Stomach smooth muscle (tissue), 2 donors: ENCODE results near the gene SFXN5.

ENCODE experiments used
- H3K27ac ChIP-seq: one replicate; pipeline ENCODE4 v1.7.0; 2013; ENCODE audit warnings: mild to moderate bottlenecking, low read length, inconsistent platforms
- H3K27me3 ChIP-seq, 2 donors: one replicate each; pipeline ENCODE4 v1.7.0; 2013; ENCODE audit warnings: low read length in 2 of 2; ENCODE audit not compliant: insufficient read depth in 2 of 2, control insufficient read depth in 1 of 2
- H3K36me3 ChIP-seq, 2 donors: one replicate each; pipeline ENCODE4 v1.7.0; 2013; ENCODE audit warnings: low read length in 2 of 2; ENCODE audit not compliant: control insufficient read depth in 2 of 2, insufficient read depth in 2 of 2
- H3K4me1 ChIP-seq: one replicate; pipeline ENCODE4 v1.7.0; 2013; ENCODE audit warnings: low read length; ENCODE audit not compliant: control insufficient read depth, insufficient read depth
- H3K4me3 ChIP-seq, 2 donors: one replicate each; pipeline ENCODE4 v1.7.0; 2013; ENCODE audit warnings: low read length in 2 of 2
- H3K9ac ChIP-seq, 2 donors: one replicate each; pipeline ENCODE4 v1.7.0; 2013; ENCODE audit warnings: low read length in 2 of 2, mild to moderate bottlenecking in 1 of 2
- H3K9me3 ChIP-seq, 2 donors: one replicate each; pipeline ENCODE4 v1.7.0; 2013; ENCODE audit warnings: low read length in 2 of 2; ENCODE audit not compliant: control insufficient read depth in 2 of 2
- donor health status: healthy.
- donor health status: Pancreatic carcinoma.

The SFXN5 gene

DNA sequence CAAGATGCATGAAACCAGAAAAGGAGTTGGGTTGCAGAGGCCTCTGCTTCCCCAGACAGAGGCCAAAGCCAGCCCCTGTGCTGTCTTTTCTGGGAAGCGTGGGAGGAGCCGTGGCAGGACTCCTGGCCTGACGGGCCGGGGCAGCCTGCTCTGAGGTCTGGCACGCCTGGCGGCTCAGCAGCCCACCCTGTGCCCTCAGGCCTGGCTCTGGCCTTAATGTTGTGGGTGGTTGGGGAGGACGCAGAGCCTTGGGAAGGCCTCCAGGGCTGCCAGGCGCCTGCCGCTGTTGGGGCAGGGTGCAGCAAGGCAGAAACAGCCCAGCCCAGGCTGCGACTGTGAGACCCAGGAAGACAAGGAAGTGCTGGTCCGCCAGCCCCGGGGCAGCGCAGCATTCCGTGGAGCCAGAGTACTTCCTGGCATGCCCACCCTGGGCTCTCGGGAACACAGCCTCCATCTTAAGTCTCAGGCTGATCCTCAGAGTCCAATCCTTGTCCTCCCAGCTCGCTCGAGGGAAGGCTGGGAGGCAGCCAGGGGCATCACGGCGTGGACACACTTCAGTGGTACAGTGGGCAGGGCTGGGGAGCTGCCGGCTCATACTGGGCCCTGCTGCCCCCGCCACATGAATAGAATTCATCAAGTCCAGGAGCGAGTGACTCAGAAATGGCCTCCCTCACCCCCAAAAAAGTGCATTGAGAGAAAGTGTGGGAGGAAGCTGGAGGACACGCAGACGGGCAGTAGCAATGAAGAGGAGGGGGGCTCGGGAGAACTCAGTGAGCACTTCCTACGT, 81.5 kb downstream of the SFXN5 start:
- Histone ChIP-seq H3K4me3 (no peak overlapping the region), H3K27ac (no peak overlapping the region), H3K9me3 (no peaks in the 10 kb centered on the region), H3K27me3 (no peaks in the 10 kb centered on the region), H3K9ac (no peak overlapping the region), H3K4me1 (no peaks in the 10 kb centered on the region), H3K36me3 (peaks cover 7 to 8% of the 10 kb centered on the region in 2 donors)

DNA sequence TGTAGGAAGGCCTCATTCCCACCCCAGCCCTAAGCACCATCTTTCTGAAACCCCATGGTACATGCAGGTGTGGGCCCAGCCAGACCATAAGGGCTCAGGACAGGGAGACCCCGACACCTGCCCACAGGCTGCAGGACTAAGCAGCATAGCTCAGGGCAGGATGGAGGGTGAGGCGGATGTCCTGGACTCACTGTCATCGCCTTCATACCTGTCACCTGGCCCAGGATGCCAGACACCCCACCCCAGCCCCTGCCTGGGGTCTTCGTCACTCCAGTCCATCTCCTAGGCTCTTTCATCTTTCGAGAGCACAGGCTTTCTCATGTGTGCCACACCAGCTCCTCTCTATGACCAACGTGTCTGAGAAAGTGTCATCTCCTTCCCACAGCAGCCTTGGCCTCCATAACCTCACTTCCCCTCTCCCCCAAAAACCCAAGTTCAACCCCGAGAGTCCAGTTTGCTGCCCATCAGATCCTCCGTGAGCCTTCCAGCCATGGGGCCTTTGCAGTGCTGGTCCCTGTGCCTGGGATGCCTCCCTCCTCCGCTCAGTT, 82.7 kb downstream of the SFXN5 start:
- no peak overlapping the region for H3K4me3 ChIP-seq
- H3K9ac ChIP-seq: no peak overlapping the region
- no peaks in the 10 kb centered on the region for H3K4me1 ChIP-seq
- H3K27ac ChIP-seq: no peak overlapping the region
- H3K27me3 ChIP-seq: no peaks in the 10 kb centered on the region
- peaks cover 7 to 10% of the 10 kb centered on the region in 2 donors for H3K36me3 ChIP-seq
- H3K9me3 ChIP-seq: no peaks in the 10 kb centered on the region

DNA sequence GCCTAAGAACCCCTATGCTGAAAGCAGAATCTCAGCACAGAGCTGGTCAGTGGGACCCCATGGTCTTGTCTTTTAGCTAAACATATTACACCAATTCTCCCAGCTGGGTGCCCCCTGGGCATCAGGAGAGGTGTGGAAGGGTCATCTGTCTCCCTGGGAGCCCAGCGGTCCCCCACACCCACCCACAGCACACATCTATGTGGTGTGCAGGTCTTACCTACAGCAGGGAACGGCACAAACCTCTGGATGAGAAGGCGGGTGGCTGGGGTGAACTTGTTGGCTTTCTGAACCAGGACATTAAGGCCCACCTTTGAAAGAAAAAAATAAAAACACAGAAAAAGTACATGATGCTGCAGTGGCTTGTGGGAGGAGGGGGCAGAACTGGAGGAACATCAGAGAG, 83.5 kb downstream of the SFXN5 start:
- Histone ChIP-seq H3K4me1 (no peaks in the 10 kb centered on the region), H3K4me3 (no peak overlapping the region), H3K9me3 (no peaks in the 10 kb centered on the region), H3K9ac (no peak overlapping the region), H3K27me3 (no peaks in the 10 kb centered on the region), H3K36me3 (peaks cover 7 to 10% of the 10 kb centered on the region in 2 donors), H3K27ac (no peak overlapping the region)

DNA sequence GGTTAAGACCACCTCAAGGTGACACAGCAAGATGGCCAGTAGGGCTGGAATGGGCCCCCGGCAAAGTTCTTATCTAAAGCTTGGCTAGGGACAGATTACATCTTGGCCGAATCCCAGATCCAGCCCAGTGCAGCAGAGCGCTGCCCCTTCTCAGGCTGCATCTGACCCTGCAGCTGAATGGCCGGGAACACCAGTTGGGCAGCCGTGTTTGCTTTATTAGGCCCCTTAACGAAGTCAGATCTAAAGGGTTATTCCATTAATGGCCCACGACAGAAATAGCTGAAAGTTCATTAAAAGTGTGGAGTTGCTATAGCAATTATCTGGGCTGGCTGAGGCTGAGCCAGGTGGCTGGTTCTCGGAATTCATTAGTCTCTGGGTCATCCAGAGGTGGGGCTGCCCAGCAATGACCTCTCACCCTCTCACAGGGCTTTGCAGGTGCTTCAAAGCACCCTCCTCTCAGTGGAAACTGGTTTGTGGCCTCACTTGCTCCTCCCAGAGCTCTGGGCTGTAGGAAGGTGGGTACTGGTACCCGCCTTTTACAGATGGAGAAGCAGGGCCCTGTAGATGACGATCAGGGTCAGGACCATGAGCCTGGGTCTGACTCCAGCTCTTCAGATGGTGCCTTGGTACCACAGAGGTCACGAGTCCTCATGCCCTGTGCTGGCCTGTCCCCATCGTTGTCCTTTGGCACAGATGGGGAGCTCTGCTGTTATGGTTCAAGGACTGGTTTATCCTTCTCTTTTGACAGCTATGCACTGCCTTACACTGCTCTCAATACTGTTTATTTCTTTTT, 85.4 kb downstream of the SFXN5 start:
- no peaks in the 10 kb centered on the region for H3K27me3 ChIP-seq
- no peak overlapping the region for H3K27ac ChIP-seq
- H3K4me1 ChIP-seq: no peaks in the 10 kb centered on the region
- no peak overlapping the region for H3K9ac ChIP-seq
- peaks cover 7 to 10% of the 10 kb centered on the region in 2 donors for H3K36me3 ChIP-seq
- H3K9me3 ChIP-seq: no peaks in the 10 kb centered on the region
- no peak overlapping the region for H3K4me3 ChIP-seq

DNA sequence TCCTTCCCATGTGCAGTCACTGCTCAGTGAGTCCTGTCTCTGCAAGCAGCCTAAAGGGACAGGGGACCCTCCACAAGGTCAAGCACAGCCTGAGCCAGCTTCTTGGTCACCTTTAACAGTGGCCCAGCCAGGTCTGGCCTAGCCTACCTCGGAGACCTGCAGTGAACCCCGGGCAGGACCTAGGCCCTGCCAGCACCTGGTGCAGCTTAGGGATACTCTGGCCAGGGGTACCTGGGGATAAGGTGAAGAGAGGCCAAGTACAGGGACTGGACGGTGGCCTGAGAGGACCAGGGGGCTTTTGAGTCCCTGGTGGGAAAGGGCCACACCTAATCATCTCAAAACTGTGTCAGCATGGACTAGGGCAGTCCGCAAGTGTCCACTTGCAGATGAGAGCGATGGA, 86.4 kb downstream of the SFXN5 start:
- Histone ChIP-seq H3K9ac (no peak overlapping the region), H3K27ac (no peak overlapping the region), H3K27me3 (no peaks in the 10 kb centered on the region)

DNA sequence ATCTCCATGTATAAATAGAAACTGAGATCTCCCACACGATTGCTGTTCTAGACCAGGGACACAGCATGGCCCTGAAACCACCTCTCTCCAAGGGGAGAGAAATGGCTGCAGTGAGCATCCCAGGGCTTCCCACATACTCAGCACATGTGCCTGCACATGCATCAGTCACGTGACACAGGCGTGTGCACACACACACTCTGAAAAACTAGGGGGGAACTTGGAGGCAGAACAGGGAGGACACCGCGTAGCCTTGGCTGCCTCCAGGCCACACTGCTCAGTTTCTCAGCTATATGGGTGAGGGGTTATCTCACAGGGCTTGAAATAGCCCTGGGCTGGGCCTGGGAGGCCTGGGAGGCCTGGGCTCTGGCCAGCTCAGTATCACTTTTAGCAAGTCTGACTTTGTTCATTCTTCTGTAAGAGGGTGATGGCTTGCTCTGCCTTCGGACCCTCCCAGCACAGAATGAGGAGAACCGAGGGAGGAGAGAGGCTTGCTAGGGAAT, 87.3 kb downstream of the SFXN5 start:
- H3K9ac ChIP-seq: no peak overlapping the region
- no peak overlapping the region for H3K4me3 ChIP-seq
- no peak overlapping the region for H3K27ac ChIP-seq
- H3K9me3 ChIP-seq: no peaks in the 10 kb centered on the region
- H3K36me3 ChIP-seq: peaks cover 7 to 10% of the 10 kb centered on the region in 2 donors
- H3K27me3 ChIP-seq: no peaks in the 10 kb centered on the region
- no peaks in the 10 kb centered on the region for H3K4me1 ChIP-seq

More for the DNA sequence above, 86.4 kb downstream of the SFXN5 start:
- H3K4me3 ChIP-seq: no peak overlapping the region
- no peaks in the 10 kb centered on the region for H3K9me3 ChIP-seq
- no peaks in the 10 kb centered on the region for H3K4me1 ChIP-seq
- peaks cover 7 to 10% of the 10 kb centered on the region in 2 donors for H3K36me3 ChIP-seq

GRCh38 chr2:72983500-72984161, 87.9 kb downstream of the SFXN5 start:
- Histone ChIP-seq H3K36me3 (peaks cover 7 to 10% of the 10 kb centered on the region in 2 donors), H3K27me3 (no peaks in the 10 kb centered on the region), H3K4me3 (no peak overlapping the region), H3K9me3 (no peaks in the 10 kb centered on the region), H3K9ac (no peak overlapping the region), H3K4me1 (no peaks in the 10 kb centered on the region), H3K27ac (no peak overlapping the region)

GRCh38 chr2:72982781-72983499, 88.6 kb downstream of the SFXN5 start:
- Histone ChIP-seq H3K4me3 (no peak overlapping the region), H3K27ac (no peak overlapping the region), H3K4me1 (no peaks in the 10 kb centered on the region), H3K36me3 (peaks cover 6 to 7% of the 10 kb centered on the region in 2 donors), H3K9ac (no peak overlapping the region), H3K27me3 (no peaks in the 10 kb centered on the region), H3K9me3 (no peaks in the 10 kb centered on the region)

- no peak overlapping the region for H3K27ac ChIP-seq
- H3K4me1 ChIP-seq: no peaks in the 10 kb centered on the region
- no peak overlapping the region for H3K9ac ChIP-seq
- no peaks in the 10 kb centered on the region for H3K27me3 ChIP-seq
- no peak overlapping the region for H3K4me3 ChIP-seq
- H3K9me3 ChIP-seq: no peaks in the 10 kb centered on the region
- peaks cover 2 to 7% of the 10 kb centered on the region in 2 donors for H3K36me3 ChIP-seq
Observed at GRCh38 chr2:72982219-72982618, 89.3 kb downstream of the SFXN5 start.

DNA sequence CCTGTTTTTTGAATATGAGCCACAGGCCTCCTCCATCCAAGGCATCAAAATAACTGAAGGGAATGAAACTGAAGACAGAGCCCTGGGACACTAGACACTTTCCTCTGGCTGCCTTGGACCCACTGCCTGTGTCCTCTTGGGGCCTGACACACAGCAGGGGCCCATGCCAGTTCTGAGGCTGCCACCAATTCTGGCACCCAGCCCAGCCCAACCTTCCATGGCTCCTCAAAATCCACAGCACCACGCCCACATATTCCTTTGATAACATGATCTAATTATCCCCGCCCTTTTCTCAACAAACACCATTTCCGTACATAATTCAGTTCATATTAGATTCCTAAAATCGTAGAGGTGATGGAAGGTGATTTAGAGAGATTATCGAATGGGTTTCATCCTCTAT, 90.0 kb downstream of the SFXN5 start:
- Histone ChIP-seq H3K4me1 (no peaks in the 10 kb centered on the region), H3K4me3 (no peak overlapping the region), H3K27me3 (no peaks in the 10 kb centered on the region), H3K27ac (no peak overlapping the region), H3K9ac (no peak overlapping the region), H3K9me3 (no peaks in the 10 kb centered on the region), H3K36me3 (peaks cover 2 to 5% of the 10 kb centered on the region in 2 donors)
